Measurements from ENCODE around the gene TRIO.

DNA sequence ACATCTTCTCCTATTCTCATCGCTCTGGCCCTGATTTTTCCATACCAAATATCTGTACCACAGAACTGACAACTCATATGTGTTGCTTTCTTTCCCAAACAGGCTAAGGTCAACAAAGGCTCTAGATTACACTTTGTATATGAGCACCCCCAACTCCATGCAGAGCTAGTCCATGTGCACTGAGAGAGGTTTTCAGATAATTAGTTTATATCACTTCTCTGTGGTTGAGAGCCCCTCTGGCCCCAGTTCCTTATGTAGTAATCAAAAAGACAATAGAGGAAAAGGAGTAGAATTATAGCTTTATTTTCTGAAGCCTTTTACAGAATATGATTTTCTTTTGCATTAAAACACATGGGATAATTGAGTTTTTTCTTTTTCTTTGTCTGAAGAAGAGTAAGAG, 120.0 kb downstream of the TRIO start:
- TF ChIP-seq EZH2phosphoT487 (IDR thresholded peaks at IDR 0.05; ENCODE audit: borderline replicate concordance, low read depth) (no peak), RCOR1 (IDR thresholded peaks at IDR 0.05; ENCODE audit: low read length) (no peak), POLR2AphosphoS5 (IDR thresholded peaks at IDR 0.05; ENCODE audit: low read depth, low read length) (no peak), TAF1 (IDR thresholded peaks at IDR 0.05; ENCODE audit: borderline replicate concordance, low read depth, low read length) (no peak)
- TF ChIP-seq, protein P1, sequence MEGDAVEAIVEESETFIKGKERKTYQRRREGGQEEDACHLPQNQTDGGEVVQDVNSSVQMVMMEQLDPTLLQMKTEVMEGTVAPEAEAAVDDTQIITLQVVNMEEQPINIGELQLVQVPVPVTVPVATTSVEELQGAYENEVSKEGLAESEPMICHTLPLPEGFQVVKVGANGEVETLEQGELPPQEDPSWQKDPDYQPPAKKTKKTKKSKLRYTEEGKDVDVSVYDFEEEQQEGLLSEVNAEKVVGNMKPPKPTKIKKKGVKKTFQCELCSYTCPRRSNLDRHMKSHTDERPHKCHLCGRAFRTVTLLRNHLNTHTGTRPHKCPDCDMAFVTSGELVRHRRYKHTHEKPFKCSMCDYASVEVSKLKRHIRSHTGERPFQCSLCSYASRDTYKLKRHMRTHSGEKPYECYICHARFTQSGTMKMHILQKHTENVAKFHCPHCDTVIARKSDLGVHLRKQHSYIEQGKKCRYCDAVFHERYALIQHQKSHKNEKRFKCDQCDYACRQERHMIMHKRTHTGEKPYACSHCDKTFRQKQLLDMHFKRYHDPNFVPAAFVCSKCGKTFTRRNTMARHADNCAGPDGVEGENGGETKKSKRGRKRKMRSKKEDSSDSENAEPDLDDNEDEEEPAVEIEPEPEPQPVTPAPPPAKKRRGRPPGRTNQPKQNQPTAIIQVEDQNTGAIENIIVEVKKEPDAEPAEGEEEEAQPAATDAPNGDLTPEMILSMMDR (IDR thresholded peaks at IDR 0.05): no peak
- TF ChIP-seq, protein P2, sequence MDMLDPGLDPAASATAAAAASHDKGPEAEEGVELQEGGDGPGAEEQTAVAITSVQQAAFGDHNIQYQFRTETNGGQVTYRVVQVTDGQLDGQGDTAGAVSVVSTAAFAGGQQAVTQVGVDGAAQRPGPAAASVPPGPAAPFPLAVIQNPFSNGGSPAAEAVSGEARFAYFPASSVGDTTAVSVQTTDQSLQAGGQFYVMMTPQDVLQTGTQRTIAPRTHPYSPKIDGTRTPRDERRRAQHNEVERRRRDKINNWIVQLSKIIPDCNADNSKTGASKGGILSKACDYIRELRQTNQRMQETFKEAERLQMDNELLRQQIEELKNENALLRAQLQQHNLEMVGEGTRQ (IDR thresholded peaks at IDR 0.05; ENCODE audit: borderline replicate concordance, low read depth, low read length): no peak
